Panc1 (cell line): ENCODE measurements around the gene ZFYVE28. TPM values are rescaled to one million over a fixed set of nuclear protein-coding genes. Genes with fewer than 3 reads are reported as not detected.

Experiments used
- ATAC-seq: fragments of 200-7000 bp; cut with Tn5 transposase; 2 replicates; pipeline ENCODE4 v1.9.1; 2020; ENCODE audit warnings: mild to moderate bottlenecking, moderate library complexity
- BruUV-seq: library from RNA; stranded (reverse); fragments of 400-500 nt; replicated peaks from 2 replicates; lab custom pipeline; 2021; lab: Mats Ljungman, UMichigan
- CTCF ChIA-PET: fragments of 300-600 bp; sonication (Branson Sonifier 250); formaldehyde crosslinking; loops from one replicate; lab custom pipeline; 2022; ENCODE audit warnings: antibody characterized with exemption; lab: Charles Lee
- POLR2A ChIA-PET: fragments of 300-600 bp; sonication (Branson Sonifier 250); formaldehyde crosslinking; loops from one replicate; lab custom pipeline; 2022; ENCODE audit warnings: antibody characterized with exemption; lab: Charles Lee
- DNase-seq: peaks from one replicate; pipeline ENCODE4 v3.0.0-alpha.2; 2010; ENCODE audit warnings: low read depth, low spot score
- H3K27ac ChIP-seq: 2 replicates; pipeline ENCODE4 v1.5.1; 2011; ENCODE audit warnings: mild to moderate bottlenecking, low read length, inconsistent platforms
- H3K27me3 ChIP-seq: fragments of 200-500 bp; sonication (Bioruptor generic); 2 replicates; pipeline ENCODE4 v1.6.0; 2014; ENCODE audit warnings: low read length, inconsistent platforms; ENCODE audit not compliant: control insufficient read depth, insufficient read depth
- H3K36me3 ChIP-seq: fragments of 200-500 bp; sonication (Bioruptor generic); 2 replicates; pipeline ENCODE4 v1.5.1; 2014; ENCODE audit warnings: inconsistent platforms, mild to moderate bottlenecking, low read length, moderate library complexity; ENCODE audit not compliant: control insufficient read depth, insufficient read depth
- H3K4me1 ChIP-seq: 2 replicates; pipeline ENCODE4 v1.5.1; 2011; ENCODE audit warnings: inconsistent platforms, mild to moderate bottlenecking, low read length, moderate library complexity; ENCODE audit not compliant: control insufficient read depth, insufficient read depth
- H3K4me3 ChIP-seq, 2 experiments: 2 replicates each; pipeline ENCODE4 v1.5.1; 2011 to 2012; ENCODE audit warnings: low read depth in 2 of 2, low read length in 2 of 2, mild to moderate bottlenecking in 2 of 2, inconsistent platforms in 1 of 2, moderate library complexity in 1 of 2
- H3K9me3 ChIP-seq: fragments of 200-500 bp; sonication (Bioruptor generic); 2 replicates; pipeline ENCODE4 v1.5.1; 2014; ENCODE audit warnings: low read depth, mild to moderate bottlenecking, inconsistent platforms, low read length, moderate library complexity; ENCODE audit not compliant: control insufficient read depth, insufficient read depth
- CTCF ChIP-seq: fragments of 450-650 bp; IDR thresholded peaks from 2 replicates; pipeline ENCODE4 v1.5.1; 2017; ENCODE audit warnings: mild to moderate bottlenecking
- POLR2AphosphoS5 ChIP-seq: IDR thresholded peaks from 2 replicates; pipeline ENCODE4 v1.6.1; 2012; ENCODE audit warnings: mild to moderate bottlenecking, low read depth, low read length, moderate library complexity
- REST ChIP-seq, 2 experiments: IDR thresholded peaks; 2 replicates each; pipeline ENCODE4 v1.6.1; 2011 to 2012; ENCODE audit warnings: low read depth in 2 of 2, control low read depth in 1 of 2, low read length in 1 of 2, mild to moderate bottlenecking in 1 of 2, moderate library complexity in 1 of 2; ENCODE audit not compliant: insufficient read depth in 1 of 2
- SIN3A ChIP-seq: IDR thresholded peaks from 2 replicates; pipeline ENCODE4 v1.6.1; 2012; ENCODE audit warnings: low read depth, mild to moderate bottlenecking, low read length, moderate library complexity, borderline replicate concordance; ENCODE audit not compliant: insufficient read depth
- TCF7L2 ChIP-seq: IDR thresholded peaks from 2 replicates; pipeline ENCODE4 v1.6.1; 2011; ENCODE audit warnings: mild to moderate bottlenecking, low read depth, low read length, inconsistent platforms
- in situ Hi-C: cut with HindIII; loops from 2 replicates; pipeline ENCODE4 v1.10.0; 2016; ENCODE audit warnings: low sequenced_read_pairs, low pct_unique_long_range_greater_than_20kb
- intact Hi-C: fragments of 100-400 bp; cut with micrococcal nuclease; formaldehyde crosslinking; loops from one replicate; pipeline ENCODE4 v1.10.0; 2022; ENCODE audit not compliant: unreplicated experiment
- total RNA-seq: library from RNA; stranded (reverse); gene quantifications from one replicate; pipeline ENCODE4 v1.2.1, GENCODE V29; 2021; ENCODE audit not compliant: unreplicated experiment

The ZFYVE28 gene
- total RNA-seq, 1 experiment from 2014 or later = 11.9 TPM

- ChIA-PET CTCF (interaction anchor here (0.6 kb wide), 1 partner anchor 120 kb away, joined by 3 read pairs; no protein-coding TSS in a partner anchor), POLR2A (no interaction called here)
- no peaks in the 10 kb centered on the region for H3K4me1 ChIP-seq
- DNase-seq (no peak), ATAC-seq (no peak)
- H3K27me3 ChIP-seq = no peaks in the 10 kb centered on the region
- no peak overlapping the region for H3K4me3 ChIP-seq
- H3K36me3 ChIP-seq = no peaks in the 10 kb centered on the region
- H3K27ac ChIP-seq = no peak overlapping the region
- no peak for TF ChIP-seq CTCF
- no peak for TF ChIP-seq SIN3A
- no peak for TF ChIP-seq REST (IDR thresholded peaks at IDR 0.05; ENCODE audit: insufficient read depth in 1 of 2, low read depth in 2 of 2, low read length in 1 of 2)
- no peak for TF ChIP-seq TCF7L2
- no peak for TF ChIP-seq POLR2AphosphoS5
- BruUV-seq = no TSS peak
- H3K9me3 ChIP-seq = no peaks in the 10 kb centered on the region
- intact Hi-C loops (no loop called here), in situ Hi-C loops (no loop called here)
Measured at GRCh38 chr4:2340272-2341061, 78.0 kb downstream of the ZFYVE28 start.

GRCh38 chr4:2339458-2340271 lies 78.8 kb downstream of the ZFYVE28 start:
- TF ChIP-seq REST (IDR thresholded peaks at IDR 0.05; ENCODE audit: insufficient read depth in 1 of 2, low read depth in 2 of 2, low read length in 1 of 2) = no peak
- no peak for TF ChIP-seq POLR2AphosphoS5
- TF ChIP-seq CTCF = no peak
- TF ChIP-seq TCF7L2 = no peak
- no peak for TF ChIP-seq SIN3A
- no peaks in the 10 kb centered on the region for H3K36me3 ChIP-seq
- ATAC-seq (no peak), DNase-seq (no peak)
- no peaks in the 10 kb centered on the region for H3K9me3 ChIP-seq
- in situ Hi-C loops (no loop called here), intact Hi-C loops (no loop called here)
- CTCF ChIA-PET = interaction anchor here (0.6 kb wide), 1 partner anchor 119 kb away, joined by 3 read pairs; no protein-coding TSS in a partner anchor
- H3K4me1 ChIP-seq = no peaks in the 10 kb centered on the region
- no peak overlapping the region for H3K4me3 ChIP-seq
- POLR2A ChIA-PET = no interaction called here
- H3K27ac ChIP-seq = no peak overlapping the region
- BruUV-seq = no TSS peak
- H3K27me3 ChIP-seq = no peaks in the 10 kb centered on the region
